Measurements from ENCODE around the gene ZDHHC14. TPM values are rescaled to one million over a fixed set of nuclear protein-coding genes. Genes with fewer than 3 reads are reported as not detected.
A peak's percentile ranks its signal among the peaks of the same experiment; 100 is the strongest.

The ZDHHC14 gene
- polyA plus RNA-seq, 1 donor (not counting 4 experiments of a cell fraction or from before 2014, with no cell fraction given) = 6.4 TPM

- Histone ChIP-seq H3K4me2 (ENCODE audit: control insufficient read depth, extremely low read depth, insufficient read depth, low read depth, low read length) (no peak overlapping the region), H3K9me3 (ENCODE audit: control insufficient read depth, low read depth, low read length) (no peaks in the 10 kb centered on the region), H3K9ac (ENCODE audit: control insufficient read depth, extremely low read depth, insufficient read depth, low read length) (no peak overlapping the region), H3K79me2 (ENCODE audit: control insufficient read depth, insufficient read depth, low read length) (no peaks in the 10 kb centered on the region), H3K27ac (ENCODE audit: control insufficient read depth, insufficient read depth, low read length) (no peak overlapping the region), H3K27me3 (ENCODE audit: control insufficient read depth, extremely low read depth, insufficient read depth, low read length) (no peaks in the 10 kb centered on the region), H4K20me1 (ENCODE audit: control insufficient read depth, extremely low read depth, insufficient read depth, low read length) (no peaks in the 10 kb centered on the region), H3K36me3 (ENCODE audit: control insufficient read depth in 2 of 2, extremely low read depth in 1 of 2, insufficient read depth in 2 of 2, low read length in 2 of 2) (no peaks in the 10 kb centered on the region), H3K4me3 (ENCODE audit: control insufficient read depth in 2 of 3, extremely low read depth in 1 of 3, insufficient read depth in 2 of 3, low read depth in 1 of 3, low read length in 3 of 3) (no peak overlapping the region), H3K4me1 (ENCODE audit: control insufficient read depth, extremely low read depth, insufficient read depth, low read length) (peaks cover 3% of the 10 kb centered on the region), H2AFZ (ENCODE audit: control insufficient read depth, low read length) (no peak overlapping the region), H3K9me1 (ENCODE audit: control insufficient read depth, extremely low read depth, insufficient read depth, low read length) (no peaks in the 10 kb centered on the region)
- FAIRE-seq (no peak), DNase-seq (ENCODE audit: low read depth, low spot score) (no peak)
- dilution Hi-C loops (cut with MboI; ENCODE audit: extremely low pct_ligation_motif_present, low sequenced_read_pairs) = no loop called here
- no peak for TF ChIP-seq EZH2 (IDR thresholded peaks at IDR 0.05; ENCODE audit: low read length)
- TF ChIP-seq CTCF (optimal IDR thresholded peaks at IDR 0.05 in 1 of 3, IDR thresholded peaks at IDR 0.05 in 1 of 3, conservative IDR thresholded peaks at IDR 0.05 in 1 of 3; ENCODE audit: extremely low read depth in 1 of 3, insufficient read depth in 2 of 3, low read length in 3 of 3) = no peak
Measured at GRCh38 chr6:157642736-157643135, 261.7 kb downstream of the ZDHHC14 start.

- Histone ChIP-seq H3K79me2 (ENCODE audit: control insufficient read depth, insufficient read depth, low read length) (no peaks in the 10 kb centered on the region), H4K20me1 (ENCODE audit: control insufficient read depth, extremely low read depth, insufficient read depth, low read length) (no peaks in the 10 kb centered on the region), H3K9ac (ENCODE audit: control insufficient read depth, extremely low read depth, insufficient read depth, low read length) (no peak overlapping the region), H3K4me3 (ENCODE audit: control insufficient read depth in 2 of 3, extremely low read depth in 1 of 3, insufficient read depth in 2 of 3, low read depth in 1 of 3, low read length in 3 of 3) (no peak overlapping the region), H3K4me2 (ENCODE audit: control insufficient read depth, extremely low read depth, insufficient read depth, low read depth, low read length) (no peak overlapping the region), H3K36me3 (ENCODE audit: control insufficient read depth in 2 of 2, extremely low read depth in 1 of 2, insufficient read depth in 2 of 2, low read length in 2 of 2) (no peaks in the 10 kb centered on the region), H3K27me3 (ENCODE audit: control insufficient read depth, extremely low read depth, insufficient read depth, low read length) (no peaks in the 10 kb centered on the region), H2AFZ (ENCODE audit: control insufficient read depth, low read length) (no peak overlapping the region), H3K9me1 (ENCODE audit: control insufficient read depth, extremely low read depth, insufficient read depth, low read length) (no peaks in the 10 kb centered on the region), H3K9me3 (ENCODE audit: control insufficient read depth, low read depth, low read length) (no peaks in the 10 kb centered on the region), H3K27ac (ENCODE audit: control insufficient read depth, insufficient read depth, low read length) (no peak overlapping the region), H3K4me1 (ENCODE audit: control insufficient read depth, extremely low read depth, insufficient read depth, low read length) (peaks cover 12% of the 10 kb centered on the region)
- TF ChIP-seq CTCF (optimal IDR thresholded peaks at IDR 0.05 in 1 of 3, IDR thresholded peaks at IDR 0.05 in 1 of 3, conservative IDR thresholded peaks at IDR 0.05 in 1 of 3; ENCODE audit: extremely low read depth in 1 of 3, insufficient read depth in 2 of 3, low read length in 3 of 3) (peak; percentile 53 to 87 (median 58)), EZH2 (IDR thresholded peaks at IDR 0.05; ENCODE audit: low read length) (no peak)
- FAIRE-seq = peak; percentile 78
- no peak for DNase-seq (ENCODE audit: low read depth, low spot score)
- dilution Hi-C loops (cut with MboI; ENCODE audit: extremely low pct_ligation_motif_present, low sequenced_read_pairs) = no loop called here
Measured at GRCh38 chr6:157644043-157644810, 263.2 kb downstream of the ZDHHC14 start.
